ENCODE data around the gene P4HA3.
"Not testable (repeated sequence)": the region's sequence is repeated elsewhere in the genome, so short reads cannot be mapped to it uniquely, and the experiment has no call there.

The P4HA3 gene

DNA sequence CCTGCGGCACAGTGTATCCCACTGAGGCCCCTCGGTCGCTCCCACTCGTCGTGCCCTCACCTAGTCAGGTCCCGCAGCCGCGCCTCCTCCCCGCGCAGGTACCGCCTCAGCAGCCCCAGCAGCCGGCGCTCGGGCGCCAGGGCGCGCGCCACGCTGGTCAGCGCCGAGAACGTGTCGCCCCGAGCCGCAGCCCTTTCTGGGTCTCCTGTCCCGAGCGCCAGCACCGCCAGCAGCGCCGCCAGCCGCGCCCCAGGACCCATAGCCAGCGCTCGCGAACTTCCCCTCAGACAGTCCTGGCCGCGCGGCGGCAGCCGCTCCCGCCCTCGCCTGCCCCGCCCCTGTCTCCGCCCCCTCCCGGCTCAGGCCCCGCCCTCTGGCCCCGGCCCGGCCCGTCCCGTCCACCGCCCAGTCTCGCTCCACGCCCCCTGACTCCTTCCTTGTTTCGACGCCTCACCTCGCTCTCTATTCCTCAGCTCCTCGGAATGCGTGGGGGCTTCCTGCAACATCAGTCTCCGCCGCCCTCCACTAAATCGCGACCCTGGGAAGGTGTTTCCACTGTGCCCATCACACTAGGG, at the start of gene P4HA3:
Gene P4HA3, minus strand, starts transcription at position 289 of the 575 bp plus-strand sequence. Its CDS starts 29 bp downstream, at position 260.
- peak; percentile 58 for DNase-seq

DNA sequence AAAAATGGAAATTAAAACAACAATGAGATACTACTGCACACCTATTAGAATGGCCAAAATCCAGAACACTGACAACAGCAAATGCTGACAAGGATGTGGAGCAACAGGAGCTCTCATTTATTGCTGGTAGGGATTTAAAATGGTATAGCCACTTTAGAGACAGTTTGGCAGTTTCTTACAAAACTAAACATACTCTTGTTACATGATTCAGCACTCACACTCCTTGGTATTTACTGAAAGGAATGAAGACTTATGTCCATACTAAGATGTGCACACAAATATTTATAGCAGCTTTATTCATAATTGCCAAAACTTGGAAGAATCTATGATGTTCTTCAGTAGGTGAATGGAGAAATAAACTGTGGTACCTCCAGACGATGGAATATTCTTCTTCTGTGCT, 46.0 kb upstream of the P4HA3 start:
- no peak for DNase-seq

DNA sequence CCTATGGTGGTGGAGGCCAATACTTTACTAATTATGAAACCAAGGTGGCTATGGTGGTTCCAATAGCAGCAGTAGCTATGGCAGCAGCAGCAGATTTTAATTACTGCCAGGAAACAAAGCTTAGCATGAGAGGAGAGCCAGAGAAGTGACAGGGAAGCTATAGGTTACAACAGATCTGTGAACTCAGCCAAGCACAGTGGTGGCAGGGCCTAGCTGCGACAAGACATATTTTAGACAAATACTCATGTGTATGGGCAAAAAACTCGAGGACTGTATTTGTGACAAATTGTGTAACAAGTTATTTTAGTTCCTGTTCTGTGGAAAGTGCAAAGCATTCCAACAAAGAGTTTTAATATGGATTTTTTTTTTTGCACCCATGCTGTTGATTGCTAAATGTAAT, 44.2 kb upstream of the P4HA3 start:
- DNase-seq: no peak

DNA sequence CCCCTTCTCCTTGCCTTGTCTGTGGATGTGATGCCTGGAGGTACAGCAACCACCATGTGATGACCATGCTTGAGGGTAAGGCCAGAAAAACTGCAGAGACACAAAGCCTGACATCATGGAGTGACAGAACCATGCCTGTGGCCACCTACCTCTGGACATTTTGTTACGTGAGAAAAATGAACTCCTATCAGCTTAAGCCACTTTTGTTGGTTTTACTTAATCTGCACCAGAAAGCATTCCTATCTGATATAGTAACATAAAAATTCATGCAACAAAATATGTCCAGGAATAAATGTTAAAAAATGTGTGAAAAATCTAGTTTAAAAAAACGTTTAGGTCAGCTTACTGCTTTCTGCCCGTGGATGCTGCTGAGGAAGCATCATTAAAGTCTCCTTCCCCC, 42.6 kb upstream of the P4HA3 start:
- DNase-seq: no peak

DNA sequence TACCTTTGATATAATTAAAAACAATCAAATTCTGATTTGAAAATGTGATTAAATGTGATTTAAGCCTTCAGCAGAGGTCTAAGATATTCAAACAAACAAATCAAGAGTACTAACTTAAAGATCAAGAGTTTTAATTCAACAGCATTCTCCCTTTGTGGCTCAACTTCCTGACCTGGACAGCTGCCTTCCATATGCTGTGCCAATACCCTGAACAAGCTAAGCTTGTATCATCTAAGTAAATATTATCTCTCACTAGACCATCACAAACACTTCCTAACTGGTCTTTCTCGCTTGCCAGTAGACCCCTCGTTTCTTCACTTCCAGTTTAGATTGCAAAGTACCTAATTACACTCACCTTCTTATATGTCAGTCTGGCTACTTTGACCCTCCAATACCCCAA, 35.9 kb upstream of the P4HA3 start:
- no peak for DNase-seq

DNA sequence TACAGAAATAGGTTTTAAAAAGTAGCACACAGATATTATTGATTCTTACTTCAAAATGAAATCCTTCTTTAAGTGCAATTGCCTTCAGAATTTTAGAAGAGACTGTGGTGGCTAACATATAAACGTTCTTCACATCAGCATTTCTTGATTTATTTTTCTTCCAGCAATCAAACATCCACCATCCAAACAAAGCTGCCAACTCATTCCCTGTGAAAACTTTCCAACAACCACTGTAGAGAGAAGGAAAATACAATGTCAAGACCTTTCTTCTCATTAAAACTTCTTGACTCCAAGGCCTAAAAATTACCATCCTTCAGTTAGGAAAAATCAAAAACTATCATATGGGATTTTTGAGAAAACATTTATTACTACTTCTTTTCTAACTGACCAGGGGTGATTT, 34.0 kb upstream of the P4HA3 start:
- no peak for DNase-seq

DNA sequence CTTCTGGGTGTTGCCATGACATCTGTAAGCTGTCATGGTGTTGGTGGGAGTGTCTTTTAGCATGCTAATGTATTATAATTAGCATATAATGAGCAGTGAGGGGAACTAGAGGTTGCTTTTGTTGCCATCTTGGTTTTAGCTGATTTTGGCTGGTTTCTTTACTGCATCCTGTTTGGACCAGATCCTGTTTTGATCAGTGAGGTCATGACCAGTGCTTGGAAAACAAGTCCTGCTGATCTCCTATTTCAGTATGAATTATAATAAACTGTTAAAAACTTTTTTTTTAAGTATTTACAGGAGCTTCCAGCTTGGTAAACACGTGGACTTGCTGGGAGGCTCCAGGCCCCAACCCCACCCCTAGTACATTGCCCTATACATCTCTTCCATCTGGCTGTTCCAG, 30.5 kb upstream of the P4HA3 start:
- no peak for DNase-seq

DNA sequence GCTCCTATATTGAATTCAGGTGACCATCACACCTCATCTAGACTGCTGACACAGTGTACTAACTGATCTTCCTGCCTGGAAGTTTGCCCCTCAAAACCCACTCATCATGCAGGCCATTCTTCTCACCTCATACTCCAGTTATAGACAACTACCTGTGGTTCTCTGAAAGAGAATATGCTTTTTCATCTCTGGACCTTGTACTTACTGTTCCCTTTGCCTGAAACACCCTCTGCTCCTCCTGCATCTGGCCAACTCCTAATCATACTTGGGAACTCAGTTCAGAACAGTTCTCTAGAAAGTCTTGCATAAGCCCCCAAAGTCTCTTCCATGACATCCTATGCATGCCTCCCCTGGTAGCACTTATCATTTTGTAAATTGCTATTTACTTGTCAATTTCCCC, 28.2 kb upstream of the P4HA3 start:
- DNase-seq: no peak

DNA sequence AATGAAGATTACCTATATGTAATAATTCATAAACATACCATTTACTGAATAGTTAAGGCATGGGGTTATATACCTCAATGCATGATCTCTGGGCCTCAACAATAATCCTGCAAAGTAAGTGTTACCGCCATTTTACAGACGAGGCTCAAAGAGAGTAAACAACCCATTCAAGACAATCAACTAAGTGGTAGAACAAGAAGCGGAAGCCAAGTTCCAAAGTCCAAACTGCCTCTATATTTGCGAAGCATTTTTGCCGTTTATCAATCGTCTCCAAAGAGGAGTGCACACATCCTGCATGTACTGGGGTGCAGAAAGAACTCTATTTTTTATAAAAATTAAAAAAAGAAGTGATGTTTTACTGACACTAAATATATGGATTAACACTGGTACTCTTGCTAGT, 27.5 kb upstream of the P4HA3 start:
- DNase-seq: no peak

DNA sequence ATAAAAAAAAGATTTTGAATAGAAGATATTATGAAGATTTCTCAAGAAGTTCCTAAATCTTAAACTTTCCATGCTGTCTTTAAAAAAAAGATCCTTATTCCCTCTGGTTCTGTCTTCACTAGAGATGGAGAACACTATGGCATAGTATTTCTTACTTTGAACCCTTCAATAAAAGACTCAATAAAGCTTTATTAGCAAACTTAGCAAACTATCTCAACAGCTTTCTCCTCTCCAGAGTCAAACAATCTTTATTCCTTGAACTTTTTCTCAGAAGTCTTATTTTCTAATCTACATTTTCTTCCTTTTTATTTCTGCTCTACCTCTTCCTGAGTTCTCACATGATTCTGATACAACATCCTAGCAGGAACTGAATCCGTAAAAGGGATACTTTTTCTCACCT, 21.8 kb upstream of the P4HA3 start:
- no peak for DNase-seq

DNA sequence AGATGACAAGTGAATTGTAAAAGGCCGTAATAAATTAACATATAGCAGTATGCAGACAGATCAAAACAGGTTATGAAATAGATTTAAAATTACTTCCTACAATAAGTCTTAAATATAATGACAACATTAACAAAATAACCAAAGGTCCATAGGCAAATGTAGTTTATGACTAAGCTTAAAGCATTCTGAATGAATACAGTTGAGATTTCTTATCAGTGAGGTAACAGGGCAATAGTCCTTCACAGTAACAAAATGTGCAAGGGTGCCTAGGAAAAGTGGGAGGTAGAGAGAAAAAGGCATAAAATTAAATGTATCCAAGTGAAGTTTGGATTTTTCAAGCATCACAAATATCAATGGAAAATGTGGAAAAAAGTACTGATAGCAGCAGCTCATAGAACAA, 20.9 kb upstream of the P4HA3 start:
- no peak for DNase-seq

DNA sequence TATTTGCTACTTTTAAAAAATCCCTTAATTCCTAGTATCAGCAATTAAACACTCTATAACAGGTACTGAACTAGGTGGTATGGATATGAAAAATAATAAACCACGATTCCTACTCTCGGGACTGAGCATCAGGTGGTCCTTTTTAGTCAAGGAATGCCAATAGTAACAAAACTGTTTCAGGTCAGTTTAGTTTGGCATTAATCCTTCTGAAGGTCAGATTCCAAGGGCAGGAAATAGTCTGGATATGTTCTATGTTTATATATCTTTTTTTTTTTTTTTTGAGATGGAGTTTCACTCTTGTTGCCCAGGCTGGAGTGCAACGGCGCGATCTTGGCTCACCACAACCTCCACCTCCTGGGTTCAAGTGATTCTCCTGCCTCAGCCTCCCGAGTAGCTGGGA, 19.6 kb upstream of the P4HA3 start:
- DNase-seq: not testable (repeated sequence)

DNA sequence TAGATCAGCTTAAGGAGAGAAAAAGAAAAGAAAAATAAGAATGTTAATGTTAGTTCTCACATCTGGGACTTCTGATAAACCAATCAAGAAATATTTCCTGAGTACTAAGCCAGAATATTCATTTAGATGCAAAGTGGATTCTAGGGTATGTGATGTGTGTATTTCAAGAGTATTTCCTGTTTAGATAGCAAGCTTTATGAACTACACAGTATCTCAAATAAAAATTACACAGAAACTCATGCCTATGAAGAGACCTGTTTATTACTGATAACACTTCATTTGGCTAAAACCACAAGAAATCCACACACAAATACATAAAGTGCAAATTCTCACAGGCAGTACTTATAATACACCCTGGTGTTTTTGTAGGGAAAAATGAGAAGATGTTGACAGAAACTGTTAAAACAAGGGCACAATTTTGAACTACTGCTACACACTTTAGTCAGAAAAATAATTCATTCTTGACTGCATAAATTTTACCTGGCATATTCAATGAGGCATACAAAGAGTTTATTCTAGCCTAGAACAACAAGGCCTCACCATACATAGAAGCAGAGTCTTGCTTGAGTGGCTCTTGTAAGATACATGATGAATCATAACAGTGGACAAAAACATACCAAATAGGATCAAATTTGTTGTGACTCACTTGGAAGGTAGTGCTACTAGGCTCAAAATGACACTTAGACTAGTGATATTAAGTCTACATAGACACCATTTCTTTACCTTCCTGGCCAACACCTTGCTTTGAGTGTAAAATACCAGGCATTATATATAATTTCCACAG, 18.8 kb upstream of the P4HA3 start:
- DNase-seq: no peak

DNA sequence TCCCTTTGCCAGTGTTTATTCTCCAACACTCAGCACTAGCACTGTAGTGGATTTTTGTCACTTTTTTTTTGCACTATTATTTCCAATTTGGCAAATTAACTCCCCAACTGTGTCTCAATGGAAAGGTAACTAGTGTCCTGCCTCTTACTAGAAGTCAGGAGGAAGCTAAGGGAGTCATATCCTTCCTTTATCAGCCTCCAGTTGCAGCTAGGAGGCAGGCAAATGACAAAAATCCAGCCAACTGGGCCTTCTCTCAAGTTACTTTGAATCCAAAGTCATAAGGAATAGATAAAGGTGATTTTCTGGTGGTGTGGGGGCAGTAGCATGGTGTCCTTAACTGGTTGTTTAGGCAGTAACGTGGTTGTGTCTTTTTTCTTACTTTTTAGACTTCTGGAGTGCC, 15.6 kb upstream of the P4HA3 start:
- no peak for DNase-seq

DNA sequence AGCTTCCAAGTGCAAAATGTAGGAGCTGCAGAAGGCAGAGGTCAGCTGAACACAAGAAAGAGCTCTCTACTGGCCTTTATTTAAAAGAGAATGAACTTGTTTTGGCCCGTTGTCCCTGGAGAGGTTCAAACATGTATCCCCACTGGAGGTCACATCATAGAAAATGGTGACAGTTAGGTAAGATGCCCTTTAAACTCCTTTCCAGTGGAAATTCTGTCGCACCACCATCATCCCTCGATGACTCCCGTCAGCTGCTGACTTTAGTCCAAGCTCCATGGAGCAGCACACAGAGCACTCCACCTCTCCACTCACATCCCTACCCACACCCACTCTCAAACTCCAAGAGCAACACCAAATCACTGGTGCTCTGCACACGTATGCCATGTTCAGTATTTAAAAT, 15.2 kb upstream of the P4HA3 start:
- DNase-seq: no peak

DNA sequence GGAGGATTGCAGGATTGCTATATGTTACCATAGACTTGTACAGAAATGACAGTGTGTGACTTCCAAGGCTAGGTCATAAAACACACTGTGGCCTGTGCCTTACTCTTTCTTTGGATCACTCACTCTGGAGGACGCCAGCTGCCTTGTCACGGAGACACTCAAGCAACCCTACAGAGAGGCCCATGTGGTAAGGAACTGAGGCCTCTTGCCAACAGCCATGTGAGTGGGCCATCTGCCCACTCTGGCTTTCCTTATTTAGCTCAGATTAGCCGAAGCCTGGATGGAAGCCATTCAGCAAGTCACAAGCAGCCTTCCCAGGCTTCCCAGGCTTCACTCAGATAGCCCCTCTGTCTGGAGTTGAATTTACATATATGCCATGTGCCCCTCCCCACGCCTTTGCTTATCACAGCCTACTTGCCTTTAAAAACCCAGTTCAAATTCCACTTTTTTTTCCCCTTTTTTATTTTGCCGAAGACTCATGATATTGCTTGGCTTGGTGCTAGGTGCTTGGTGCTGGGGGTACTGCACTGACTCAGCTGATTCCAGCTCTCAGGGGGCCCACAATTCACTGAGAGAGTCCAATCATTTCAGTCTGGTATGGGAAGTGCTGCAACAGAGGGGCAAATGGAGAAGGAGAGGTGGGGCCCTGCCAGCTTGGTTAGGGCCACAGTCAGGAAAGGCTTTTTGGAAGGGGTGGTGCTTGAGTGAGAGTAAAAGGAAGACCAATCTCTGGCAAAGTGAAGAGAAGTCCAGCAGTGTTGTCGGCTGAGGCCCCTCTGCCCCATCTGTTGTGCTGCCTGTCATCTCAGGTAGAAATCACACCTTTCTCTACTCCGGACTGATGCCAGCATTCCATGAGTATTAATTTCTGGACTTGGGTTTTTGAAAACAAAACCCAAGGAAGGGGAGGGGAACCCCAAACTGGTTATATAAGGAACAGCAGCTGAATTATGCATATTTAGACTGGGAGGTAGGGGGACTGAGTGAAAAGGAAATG, 14.5 kb upstream of the P4HA3 start:
- no peak for DNase-seq

DNA sequence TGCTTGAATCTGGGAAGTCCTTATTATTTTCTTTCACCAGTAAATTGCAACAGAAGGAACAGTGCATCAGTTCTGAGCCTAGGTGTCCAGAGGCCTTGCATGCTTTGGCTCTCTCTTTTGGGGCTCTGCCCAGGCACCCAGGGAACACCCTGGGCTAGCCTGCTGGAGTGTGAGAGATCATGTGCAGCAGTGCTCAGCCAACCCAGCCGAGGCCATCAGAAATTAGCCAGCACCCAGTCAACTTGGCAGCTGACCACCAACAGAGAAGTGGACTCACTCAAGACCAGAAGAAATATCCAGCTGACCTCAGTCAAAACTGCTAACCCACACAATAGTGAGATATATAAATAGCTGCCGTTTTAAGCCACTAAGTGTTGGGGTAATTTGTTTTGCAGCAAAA, 11.2 kb upstream of the P4HA3 start:
- no peak for DNase-seq

DNA sequence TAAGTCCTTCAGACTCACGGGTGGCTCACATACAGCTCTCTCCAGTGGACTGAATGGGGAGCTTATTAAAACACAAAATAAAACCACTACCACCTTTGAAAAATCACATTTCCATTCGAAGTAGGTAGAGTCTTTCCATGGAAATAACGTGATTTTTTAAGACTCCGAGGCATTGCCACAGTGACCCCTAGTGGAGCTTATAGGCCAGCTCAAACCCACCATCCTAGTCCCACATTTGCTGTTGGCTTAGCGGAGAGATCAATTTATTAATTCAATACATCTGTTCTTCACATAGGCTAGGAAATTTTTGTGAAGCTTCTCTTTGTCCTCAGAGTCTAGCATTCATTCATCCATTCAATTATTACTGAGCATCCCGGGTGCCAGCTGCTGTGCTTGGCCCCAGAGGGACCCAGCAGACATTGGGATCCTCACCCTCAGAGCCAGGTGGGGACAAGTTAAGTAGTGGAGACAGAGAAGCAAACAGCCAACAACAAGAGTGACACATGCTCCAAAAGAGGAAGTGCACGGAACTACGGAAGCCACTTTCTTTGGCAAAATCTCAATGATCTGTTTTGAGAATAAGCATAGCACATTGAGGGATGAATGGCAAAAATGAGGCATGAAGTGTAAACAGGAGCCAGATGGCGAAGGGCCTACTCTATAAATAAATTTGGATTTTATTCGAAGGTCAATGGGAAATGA, 10.2 kb upstream of the P4HA3 start:
- DNase-seq: no peak

DNA sequence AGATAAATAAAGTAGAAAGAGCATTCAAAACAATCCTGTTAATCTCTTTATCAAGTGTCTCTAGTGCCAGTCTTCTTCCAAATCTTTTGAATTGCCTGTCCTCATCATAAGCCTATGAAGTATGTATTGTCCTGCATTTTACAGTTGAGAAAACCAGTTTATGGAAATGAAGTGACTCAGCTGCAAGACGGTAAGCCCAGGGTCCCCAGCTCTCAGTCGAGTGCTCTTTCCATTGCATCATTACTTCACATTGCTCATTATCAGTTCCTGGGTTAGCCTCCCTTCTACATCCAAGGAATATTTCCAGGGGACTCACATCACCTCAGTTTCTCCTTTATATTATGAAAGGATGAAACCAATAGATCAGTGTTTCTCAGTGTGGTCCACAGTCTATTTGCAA, 9.1 kb upstream of the P4HA3 start:
- no peak for DNase-seq

DNA sequence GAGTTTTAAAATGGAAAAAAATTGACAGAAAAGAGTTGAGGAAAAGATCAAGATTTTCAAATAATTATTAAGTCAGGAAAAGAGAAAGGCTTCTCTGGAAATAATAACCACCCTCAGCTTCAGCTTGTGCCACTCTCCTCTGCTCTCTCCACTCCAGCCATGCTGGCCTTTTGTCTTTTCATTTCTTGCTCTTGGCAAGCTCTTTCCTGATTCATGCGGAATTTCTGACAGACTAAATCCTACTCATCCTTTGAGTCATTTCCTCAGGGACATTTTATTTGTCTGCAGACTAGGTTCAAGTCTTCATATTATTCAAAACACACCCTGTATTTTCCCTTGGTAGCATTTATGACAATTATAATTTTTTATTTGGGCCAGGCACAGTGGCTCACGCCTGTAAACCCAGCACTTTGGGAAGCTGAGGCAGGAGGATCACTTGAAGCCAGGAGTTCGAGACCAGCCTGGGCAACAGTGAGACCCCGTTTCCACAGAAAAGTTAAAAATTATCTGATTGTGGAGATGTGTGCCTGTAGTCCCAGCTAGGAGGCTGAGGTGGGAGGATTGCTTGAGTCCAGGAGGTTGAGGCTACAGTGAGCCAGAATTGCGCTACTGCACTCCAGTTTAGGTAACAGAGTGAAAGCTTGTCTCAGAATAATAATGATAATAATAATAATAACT, 7.8 kb upstream of the P4HA3 start:
- no peak for DNase-seq

DNA sequence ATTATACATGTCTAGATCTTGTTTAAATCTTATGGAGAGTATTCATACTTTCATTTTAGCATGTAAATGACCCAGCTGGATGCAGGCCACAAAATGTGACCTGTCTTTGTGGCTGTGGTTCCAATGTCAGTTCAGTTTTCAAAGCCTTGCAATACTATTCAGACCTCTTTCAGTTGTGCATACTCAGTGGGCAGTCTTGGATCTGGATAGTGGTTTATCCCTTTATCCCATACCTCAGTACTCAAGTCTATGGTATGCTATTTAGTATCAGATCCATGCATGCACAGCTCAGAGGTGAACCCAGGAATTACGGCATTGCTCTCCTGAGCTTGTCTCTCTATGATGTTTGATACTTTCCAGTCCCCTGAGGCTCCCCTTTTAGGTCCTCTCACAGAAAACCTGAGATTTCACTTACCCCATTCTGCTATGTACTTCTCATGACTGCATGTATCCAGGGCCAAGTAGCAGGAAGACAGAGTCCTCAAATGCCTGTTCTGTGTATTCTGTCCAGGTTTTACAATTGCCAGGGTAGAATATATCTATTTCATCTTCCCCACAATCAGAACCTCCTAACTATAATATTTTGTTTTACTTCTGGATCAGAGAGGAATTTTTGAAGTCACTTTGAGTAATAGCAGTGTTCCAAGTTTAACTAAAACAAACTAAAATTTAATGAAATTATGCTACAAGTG, 6.9 kb upstream of the P4HA3 start:
- no peak for DNase-seq
